Raji (cell line): Measurements from ENCODE around the gene EPSTI1.

Source experiments
- POLR2A ChIP-seq: IDR thresholded peaks from 2 replicates; pipeline ENCODE4 v1.6.1; 2011; ENCODE audit warnings: low read depth, low read length, control low read depth; ENCODE audit not compliant: insufficient read depth

EPSTI1 gene

DNA sequence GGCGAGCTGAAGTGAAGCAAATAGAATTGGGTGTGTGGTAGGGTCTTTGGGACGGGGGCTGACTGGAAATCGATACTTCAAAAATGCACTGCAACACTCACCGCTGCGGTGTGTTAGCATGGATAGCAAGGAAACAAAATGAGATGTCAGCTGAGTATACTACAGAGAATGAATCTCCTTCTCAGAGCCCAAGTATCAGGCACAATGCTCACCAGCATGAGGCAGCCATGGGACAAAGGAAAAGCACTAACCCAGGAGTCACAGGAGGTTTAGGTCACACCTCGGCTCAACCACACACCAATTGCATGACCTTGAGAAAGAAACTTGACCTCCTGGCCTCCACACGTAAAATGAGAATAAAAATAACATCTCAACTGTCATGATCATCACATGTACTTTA is 136.6 kb downstream of the EPSTI1 start:
- TF ChIP-seq POLR2A: no peak

DNA sequence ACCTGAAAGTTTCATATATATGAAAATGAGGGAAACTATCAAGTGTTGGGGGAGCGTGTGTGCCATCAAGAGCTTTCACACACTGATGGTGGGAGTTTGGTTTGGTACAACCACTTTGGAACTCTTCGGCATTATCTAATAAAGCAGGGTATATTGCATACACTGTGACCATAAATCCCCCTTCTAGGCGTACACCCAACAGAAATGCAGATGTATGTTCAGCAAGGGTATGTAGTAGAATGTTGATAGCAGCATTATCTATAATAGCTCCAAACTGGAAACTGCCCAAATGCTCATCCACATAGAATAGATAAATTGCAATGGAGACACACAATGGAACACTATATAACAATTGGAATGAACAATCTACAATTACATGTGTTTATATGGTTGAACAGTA is 139.9 kb downstream of the EPSTI1 start:
- no peak for TF ChIP-seq POLR2A

DNA sequence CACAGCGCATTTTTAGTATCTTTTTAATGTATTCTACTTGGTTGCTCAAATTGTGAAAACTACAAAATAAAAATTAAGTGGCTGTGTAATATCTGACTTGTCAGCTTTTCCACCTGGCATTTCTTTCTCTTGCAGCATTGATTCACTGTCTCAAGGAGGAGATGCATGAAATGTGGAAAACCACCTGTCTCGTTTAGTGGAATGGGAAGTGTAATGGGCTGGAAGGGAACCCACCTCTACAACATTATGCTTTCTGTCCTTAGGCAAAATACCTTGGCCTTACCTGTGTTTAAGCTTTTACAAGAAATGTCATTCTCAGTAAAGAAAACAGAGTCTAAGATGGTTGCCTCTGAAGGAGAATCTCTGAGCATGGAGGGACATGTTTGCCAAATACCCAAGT is 142.8 kb downstream of the EPSTI1 start:
- TF ChIP-seq POLR2A: no peak

DNA sequence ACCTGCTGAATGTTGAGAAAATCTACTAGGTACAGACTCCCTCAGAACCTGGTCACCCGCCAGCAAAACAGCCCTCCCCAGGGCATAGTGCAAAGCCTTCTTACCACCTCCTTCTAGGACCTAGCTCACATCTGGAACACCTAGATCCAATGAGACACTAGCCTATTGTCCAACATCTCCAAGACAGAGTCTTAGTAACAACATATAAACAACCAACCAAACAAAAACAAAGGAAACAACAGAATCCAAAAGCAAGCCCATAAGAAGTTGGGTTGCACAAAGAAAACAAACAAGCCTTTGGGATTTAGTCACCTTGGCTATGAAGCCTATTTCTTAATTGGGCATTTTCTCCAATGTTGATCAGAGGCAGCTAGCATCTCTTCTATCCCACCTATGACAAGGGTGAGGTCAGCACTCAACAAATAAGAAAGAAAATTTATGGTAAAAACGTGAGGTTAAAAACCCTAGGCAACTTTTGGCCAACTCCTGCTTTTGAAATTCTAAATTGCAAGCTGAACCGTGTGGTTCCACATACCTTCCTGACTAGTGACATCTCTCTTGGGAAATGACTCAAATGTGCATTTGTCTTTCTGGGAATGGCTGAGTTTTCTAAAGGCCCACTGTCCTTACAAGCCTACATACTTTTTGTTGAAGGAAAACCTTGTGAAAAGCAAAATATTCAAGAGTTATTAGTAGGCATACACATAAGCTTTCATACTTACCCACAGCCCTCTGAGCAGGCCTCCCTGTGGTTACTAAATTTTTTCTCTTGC is 144.0 kb downstream of the EPSTI1 start:
- no peak for TF ChIP-seq POLR2A

DNA sequence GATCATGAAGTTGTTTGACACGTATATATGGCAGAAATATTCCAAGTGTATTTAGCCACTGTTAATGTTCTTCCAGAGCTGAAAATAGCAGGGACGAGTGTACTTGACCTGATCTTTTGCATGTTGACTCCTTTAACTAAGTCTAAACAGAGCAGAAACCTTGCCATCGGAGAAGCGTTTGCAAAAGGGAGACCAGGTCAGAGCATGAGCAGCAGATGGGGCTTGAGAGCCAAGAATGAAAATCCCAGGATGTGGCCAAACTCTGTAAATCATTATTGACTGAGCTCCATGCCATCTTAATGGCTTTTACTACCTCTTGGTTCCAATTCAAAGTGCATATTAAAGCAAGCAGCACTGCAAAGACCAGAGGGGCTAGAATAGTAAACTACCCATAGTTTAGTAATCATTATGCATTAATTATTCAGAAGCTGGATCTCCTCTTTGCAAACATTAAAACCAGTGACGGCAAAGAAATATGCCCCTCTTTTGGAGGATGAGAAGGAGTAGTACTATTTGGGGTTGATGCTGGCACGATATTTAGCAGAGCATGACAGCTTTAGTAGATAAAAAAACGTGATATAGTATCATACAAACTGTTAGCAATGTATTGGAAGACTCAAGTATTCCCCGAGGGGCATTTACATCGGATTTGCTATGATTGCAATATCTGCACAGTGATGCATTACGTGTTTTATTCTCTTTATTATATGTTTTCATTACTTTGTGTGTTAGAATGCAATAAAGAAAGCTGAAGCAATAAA is 154.9 kb downstream of the EPSTI1 start:
- no peak for TF ChIP-seq POLR2A
